Nephron progenitor cell (in vitro differentiated cells): ENCODE measurements around the gene HLA-A.
A peak's percentile ranks its signal among the peaks of the same experiment; 100 is the strongest.
"Not testable (repeated sequence)": the region's sequence is repeated elsewhere in the genome, so short reads cannot be mapped to it uniquely, and the experiment has no call there.

ENCODE experiments used
- DNase-seq: peaks from one replicate; pipeline ENCODE4 v3.0.0; 2021
- H3K27ac Mint-ChIP-seq: 2 replicates; pipeline ENCODE4 v1.8.0; 2021; ENCODE audit warnings: mild to moderate bottlenecking, moderate library complexity, mixed read lengths
- H3K27me3 Mint-ChIP-seq: 2 replicates; pipeline ENCODE4 v1.8.0; 2021; ENCODE audit warnings: mild to moderate bottlenecking, low read depth, mixed read lengths; ENCODE audit not compliant: poor library complexity
- H3K36me3 Mint-ChIP-seq: 2 replicates; pipeline ENCODE4 v1.8.0; 2021; ENCODE audit warnings: low read depth, mixed read lengths
- H3K4me1 Mint-ChIP-seq: 2 replicates; pipeline ENCODE4 v1.8.0; 2021; ENCODE audit warnings: mixed read lengths
- H3K4me3 Mint-ChIP-seq: 2 replicates; pipeline ENCODE4 v1.8.0; 2021; ENCODE audit warnings: mild to moderate bottlenecking, moderate library complexity, mixed read lengths
- H3K9me3 Mint-ChIP-seq: 2 replicates; pipeline ENCODE4 v1.8.0; 2021; ENCODE audit warnings: mild to moderate bottlenecking, moderate library complexity, mixed read lengths
- CTCF ChIP-seq: fragments of 200-600 bp; sonication (generic); IDR thresholded peaks from 2 replicates; pipeline ENCODE4 v1.5.0; 2021; ENCODE audit warnings: antibody characterized with exemption

Gene HLA-A

GRCh38 chr6:29927841-29928388, 14.4 kb upstream of the HLA-A start:
- no peak for DNase-seq
- TF ChIP-seq CTCF, result no peak
- H3K36me3 Mint-ChIP-seq, result no peaks in the 10 kb centered on the region

DNA sequence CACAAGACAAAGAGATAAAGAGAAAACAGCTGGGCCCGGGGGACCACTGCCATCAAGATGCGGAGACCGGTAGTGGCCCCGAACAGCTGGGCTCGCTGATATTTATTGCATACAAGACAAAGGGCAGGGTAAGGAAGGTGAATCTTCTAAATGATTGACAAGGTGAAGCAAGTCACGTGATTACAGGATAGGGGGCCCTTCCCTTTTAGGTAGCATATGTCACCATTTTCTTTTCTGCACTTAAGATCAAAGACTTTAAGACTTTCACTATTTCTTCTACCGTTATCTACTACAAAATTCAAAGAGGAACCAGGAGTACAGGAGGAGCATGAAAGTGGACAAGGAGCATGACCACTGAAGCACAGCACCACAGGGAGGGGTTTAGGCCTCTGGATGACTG, 12.3 kb upstream of the HLA-A start:
- H3K4me1 Mint-ChIP-seq, H3K27ac Mint-ChIP-seq, DNase-seq, H3K36me3 Mint-ChIP-seq, H3K27me3 Mint-ChIP-seq, H3K4me3 Mint-ChIP-seq: not testable (repeated sequence)
- peaks cover 16% of the 10 kb centered on the region for H3K9me3 Mint-ChIP-seq

More at GRCh38 chr6:29927841-29928388, 14.4 kb upstream of the HLA-A start:
- Mint-ChIP-seq H3K27ac (no peak overlapping the region), H3K27me3 (peaks cover 8% of the 10 kb centered on the region), H3K9me3 (peaks cover 16% of the 10 kb centered on the region), H3K4me3 (no peak overlapping the region), H3K4me1 (no peaks in the 10 kb centered on the region)

GRCh38 chr6:29933955-29934354, 8.4 kb upstream of the HLA-A start:
- no peak overlapping the region for H3K4me3 Mint-ChIP-seq
- no peak for TF ChIP-seq CTCF
- no peak for DNase-seq
- no peaks in the 10 kb centered on the region for H3K36me3 Mint-ChIP-seq
- peaks cover 8% of the 10 kb centered on the region for H3K27me3 Mint-ChIP-seq
- H3K9me3 Mint-ChIP-seq, result peaks cover 21% of the 10 kb centered on the region
- peaks cover 4% of the 10 kb centered on the region for H3K4me1 Mint-ChIP-seq
- H3K27ac Mint-ChIP-seq, result no peak overlapping the region

DNA sequence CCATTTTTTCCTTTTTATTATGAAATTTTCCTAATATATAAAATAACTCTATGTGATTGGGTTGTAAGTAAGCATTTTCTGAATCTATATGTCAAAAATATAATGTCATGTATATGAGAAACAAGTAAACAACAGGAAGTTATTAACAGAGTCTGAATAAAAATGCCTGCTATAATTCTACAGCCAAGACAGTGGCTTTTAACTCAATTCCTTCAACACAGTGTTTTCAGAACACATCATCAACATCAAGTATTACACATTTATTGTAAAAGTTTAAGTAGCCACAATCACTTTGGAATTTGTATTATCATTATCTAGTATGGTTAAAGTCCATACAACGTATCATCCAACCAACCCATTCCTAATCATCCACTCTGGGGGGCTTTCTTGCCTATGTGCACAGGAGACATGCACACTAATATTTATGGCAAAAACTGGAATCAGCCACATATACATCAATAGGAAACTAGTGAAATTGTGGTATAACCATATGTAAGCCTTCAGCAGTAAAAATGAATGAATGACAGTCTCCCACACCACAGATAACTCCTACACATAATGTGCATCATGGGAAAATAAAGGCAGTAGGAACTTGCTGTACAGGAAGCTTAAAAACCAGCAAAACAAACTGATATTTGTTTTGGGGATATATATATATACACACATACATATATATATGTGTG, 6.9 kb upstream of the HLA-A start:
- peaks cover 6% of the 10 kb centered on the region for H3K27me3 Mint-ChIP-seq
- no peak for DNase-seq
- no peaks in the 10 kb centered on the region for H3K36me3 Mint-ChIP-seq
- peaks cover 19% of the 10 kb centered on the region for H3K9me3 Mint-ChIP-seq
- no peak for TF ChIP-seq CTCF
- no peak overlapping the region for H3K27ac Mint-ChIP-seq
- H3K4me3 Mint-ChIP-seq, result no peak overlapping the region
- H3K4me1 Mint-ChIP-seq, result peaks cover 8% of the 10 kb centered on the region

DNA sequence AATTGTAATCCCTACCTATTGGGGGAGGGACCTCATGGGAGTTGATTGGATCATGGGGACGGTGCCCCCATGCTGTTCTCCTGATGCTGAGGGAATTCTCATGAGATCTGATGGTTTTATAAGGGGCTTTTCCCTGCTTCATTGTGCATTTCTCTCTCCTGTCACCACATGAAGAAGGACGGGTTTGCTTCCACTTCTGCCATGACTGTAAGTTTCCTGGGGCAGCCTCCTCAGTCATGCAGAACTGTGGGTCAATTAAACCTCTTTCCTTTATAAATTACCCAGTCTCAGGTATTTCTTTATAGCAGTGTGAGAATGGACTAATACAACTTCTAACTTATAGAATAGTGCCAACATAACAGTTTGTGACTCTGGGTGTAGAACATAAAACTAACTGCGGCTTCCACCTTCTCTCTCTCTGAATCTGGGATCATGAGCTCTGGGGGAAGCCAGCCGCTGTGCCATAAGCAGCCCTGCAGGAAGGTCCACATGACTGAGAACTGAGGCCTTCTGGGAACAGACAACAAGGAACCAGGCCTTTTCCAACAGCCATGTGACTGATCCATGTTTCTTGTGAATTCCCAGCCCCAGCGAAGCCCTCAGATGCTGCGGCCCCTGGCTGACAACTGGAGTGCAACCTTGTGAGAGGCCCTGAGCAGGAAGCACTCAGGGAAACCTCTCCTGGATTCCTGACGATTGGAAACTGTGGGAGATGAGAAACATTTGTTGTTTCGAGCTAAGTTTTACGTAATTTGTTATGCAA, 3.4 kb upstream of the HLA-A start:
- peaks cover 13% of the 10 kb centered on the region for H3K9me3 Mint-ChIP-seq
- H3K36me3 Mint-ChIP-seq, result peaks cover 8% of the 10 kb centered on the region
- H3K4me3 Mint-ChIP-seq, result no peak overlapping the region
- peaks cover 27% of the 10 kb centered on the region for H3K4me1 Mint-ChIP-seq
- no peak for DNase-seq
- no peak overlapping the region for H3K27ac Mint-ChIP-seq
- H3K27me3 Mint-ChIP-seq, result peaks cover 20% of the 10 kb centered on the region
- TF ChIP-seq CTCF, result no peak

DNA sequence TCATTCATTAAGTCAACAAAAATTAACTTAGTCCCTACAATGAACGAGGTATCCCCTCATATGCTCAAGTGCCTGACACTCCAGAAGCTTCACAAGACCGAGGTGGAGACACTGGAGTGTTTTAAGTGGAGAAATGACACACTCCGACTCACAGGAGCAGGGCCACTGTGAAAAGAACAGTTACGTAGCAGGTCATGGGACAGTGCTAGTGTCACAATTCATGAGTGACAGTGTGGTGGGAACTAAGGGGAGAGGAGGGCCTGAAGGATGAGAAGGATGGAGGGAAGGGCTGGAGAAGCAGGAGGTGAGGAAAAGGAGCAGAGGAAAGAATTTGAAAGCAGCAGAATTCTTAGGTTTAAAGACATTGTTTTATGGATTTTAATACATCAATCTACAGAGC, 1.3 kb upstream of the HLA-A start:
- H3K27ac Mint-ChIP-seq, result no peak overlapping the region
- H3K27me3 Mint-ChIP-seq, result peaks cover 22% of the 10 kb centered on the region
- H3K4me3 Mint-ChIP-seq, result peak overlapping the region; percentile 19
- peaks cover 27% of the 10 kb centered on the region for H3K36me3 Mint-ChIP-seq
- peaks cover 13% of the 10 kb centered on the region for H3K9me3 Mint-ChIP-seq
- H3K4me1 Mint-ChIP-seq, result peaks cover 27% of the 10 kb centered on the region
- TF ChIP-seq CTCF, result no peak
- DNase-seq, result no peak
